Esophagus muscularis mucosa (tissue), 4 donors: ENCODE measurements around the gene SLC25A30. TPM values are rescaled to one million over a fixed set of nuclear protein-coding genes. Genes with fewer than 3 reads are reported as not detected.

ENCODE experiments used
- DNase-seq: peaks from one replicate; pipeline ENCODE4 v3.0.0-alpha.2; 2017; ENCODE audit errors: extremely low spot score
- H3K27ac ChIP-seq, 4 donors: fragments of 200-600 bp; sonication (generic); replicated peaks in 1 of 4; 1 replicate in 3 of 4; 2 replicates in 1 of 4; pipeline ENCODE4 v1.5.1; 2016 to 2019; ENCODE audit warnings: mild to moderate bottlenecking in 1 of 4
- H3K27me3 ChIP-seq, 4 donors: fragments of 200-600 bp; sonication (generic); one replicate each; pipeline versions ENCODE4 v1.5.1 to v1.6.0; 2016 to 2019
- H3K36me3 ChIP-seq, 4 donors: fragments of 200-600 bp; sonication (generic); one replicate each; pipeline ENCODE4 v1.5.1; 2016 to 2019
- H3K4me1 ChIP-seq, 4 donors: fragments of 200-600 bp; sonication (generic); one replicate each; pipeline ENCODE4 v1.5.1; 2016 to 2019
- H3K4me3 ChIP-seq, 4 donors: fragments of 200-600 bp; sonication (generic); 1 replicate in 2 of 4; 2 replicates in 2 of 4; pipeline ENCODE4 v1.5.1; 2016 to 2019; ENCODE audit warnings: mild to moderate bottlenecking in 4 of 4, moderate library complexity in 1 of 4
- H3K9me3 ChIP-seq, 4 donors: fragments of 200-600 bp; sonication (generic); 1 replicate in 3 of 4; 2 replicates in 1 of 4; pipeline ENCODE4 v1.5.1; 2016 to 2019
- CTCF ChIP-seq, 3 experiments: fragments of 200-600 bp in 2 of 3; fragments of 450-650 bp in 1 of 3; sonication (generic) in 2 of 3; IDR thresholded peaks; one replicate each; pipeline ENCODE4 v1.5.1; 2017 to 2019; ENCODE audit warnings: antibody characterized with exemption in 3 of 3, mild to moderate bottlenecking in 2 of 3, moderate library complexity in 1 of 3
- EP300 ChIP-seq: sonication (generic); formaldehyde crosslinking; IDR thresholded peaks from one replicate; pipeline ENCODE4 v1.6.1; 2017; ENCODE audit warnings: antibody characterized with exemption
- POLR2A ChIP-seq: fragments of 450-650 bp; IDR thresholded peaks from one replicate; pipeline ENCODE4 v1.6.1; 2017; ENCODE audit warnings: antibody characterized with exemption, moderate library complexity, mild to moderate bottlenecking, low read depth
- POLR2AphosphoS5 ChIP-seq, 2 donors: sonication (generic); formaldehyde crosslinking; IDR thresholded peaks; one replicate each; pipeline ENCODE4 v1.6.1; 2017; ENCODE audit warnings: antibody characterized with exemption in 2 of 2
- WGBS: methylation state at CpG from one replicate; pipeline ENCODE4 v1.1.5; 2018; 5-methylcytosine and 5-hydroxymethylcytosine counted together
- intact Hi-C: fragments of 100-400 bp; cut with DNase I; formaldehyde crosslinking; loops from one replicate; pipeline ENCODE4 v1.15.1; 2023
- total RNA-seq, 4 donors: library from RNA; depleted of rRNA; stranded (reverse); fragments of >200 nt; gene quantifications; one replicate each; pipeline versions ENCODE4 v1.1.0 to v1.2.1, GENCODE V29; 2016

Gene SLC25A30
- total RNA-seq, 4 donors from 2014 or later, result 8.8 to 13.4 (median 10.3) TPM

- Histone ChIP-seq H3K4me3 (no peak overlapping the region), H3K27ac (no peak overlapping the region), H3K27me3 (no peaks in the 10 kb centered on the region), H3K36me3 (peaks cover 36 to 88% (median 64%) of the 10 kb centered on the region in 4 donors), H3K4me1 (peaks cover 8 to 16% (median 9%) of the 10 kb centered on the region in 4 donors), H3K9me3 (no peaks in the 10 kb centered on the region)
- 100% methylated on average over 1 of the region's 1 CpG for WGBS
- intact Hi-C loops, result no loop called here
- DNase-seq, result no peak
- TF ChIP-seq POLR2AphosphoS5 (IDR thresholded peaks at IDR 0.05) (no peak), POLR2A (no peak), CTCF (IDR thresholded peaks at IDR 0.05) (no peak), EP300 (no peak)
Observed at GRCh38 chr13:45401314-45401713, 16.9 kb downstream of the SLC25A30 start.

GRCh38 chr13:45398877-45399276, 19.3 kb downstream of the SLC25A30 start:
- intact Hi-C loops, result no loop called here

GRCh38 chr13:45396533-45397095, 21.6 kb downstream of the SLC25A30 start:
- intact Hi-C loops, result no loop called here
- no peak for DNase-seq
- H3K27ac ChIP-seq, result peak overlapping the region in 3 of 4 donors; percentile 17 to 40 (median 20)

More at GRCh38 chr13:45398877-45399276, 19.3 kb downstream of the SLC25A30 start:
- no peak for DNase-seq
- Histone ChIP-seq H3K9me3 (no peaks in the 10 kb centered on the region), H3K27ac (no peak overlapping the region), H3K4me3 (no peak overlapping the region), H3K27me3 (no peaks in the 10 kb centered on the region), H3K4me1 (peaks cover 10 to 24% (median 20%) of the 10 kb centered on the region in 4 donors), H3K36me3 (peaks cover 28 to 72% (median 55%) of the 10 kb centered on the region in 4 donors)
- no peak for TF ChIP-seq EP300
- TF ChIP-seq POLR2AphosphoS5 (IDR thresholded peaks at IDR 0.05), result no peak
- no peak for TF ChIP-seq CTCF (IDR thresholded peaks at IDR 0.05)
- no peak for TF ChIP-seq POLR2A
- WGBS, result 85% methylated on average over 4 of the region's 4 CpGs

GRCh38 chr13:45393941-45394570, 24.1 kb downstream of the SLC25A30 start:
- TF ChIP-seq POLR2AphosphoS5 (IDR thresholded peaks at IDR 0.05) (no peak), CTCF (IDR thresholded peaks at IDR 0.05) (peak; percentile 29 to 63 (median 40)), POLR2A (no peak)
- no peaks in the 10 kb centered on the region for H3K9me3 ChIP-seq
- whole genome bisulfite sequencing, result 30% methylated on average over 4 of the region's 4 CpGs
- intact Hi-C loops, result no loop called here
- no peak overlapping the region for H3K4me3 ChIP-seq
- no peak for DNase-seq
- no peak overlapping the region for H3K27ac ChIP-seq
- H3K27me3 ChIP-seq, result no peaks in the 10 kb centered on the region
- peaks cover 10 to 26% (median 20%) of the 10 kb centered on the region in 4 donors for H3K4me1 ChIP-seq
- H3K36me3 ChIP-seq, result peaks cover 11 to 58% (median 35%) of the 10 kb centered on the region in 4 donors

More at GRCh38 chr13:45396533-45397095, 21.6 kb downstream of the SLC25A30 start:
- H3K36me3 ChIP-seq, result peaks cover 28 to 68% (median 49%) of the 10 kb centered on the region in 4 donors
- TF ChIP-seq EP300 (no peak), POLR2A (no peak), POLR2AphosphoS5 (IDR thresholded peaks at IDR 0.05) (peak in 1 of 2 donors; percentile 18)
- no peaks in the 10 kb centered on the region for H3K9me3 ChIP-seq
- H3K4me1 ChIP-seq, result peaks cover 10 to 27% (median 22%) of the 10 kb centered on the region in 4 donors
- WGBS, result 59% methylated on average over 9 of the region's 9 CpGs
- H3K4me3 ChIP-seq, result no peak overlapping the region
- no peaks in the 10 kb centered on the region for H3K27me3 ChIP-seq

- WGBS, result 59% methylated on average over 5 of the region's 5 CpGs
- TF ChIP-seq CTCF (IDR thresholded peaks at IDR 0.05), result no peak
- TF ChIP-seq POLR2A, result no peak
- TF ChIP-seq POLR2AphosphoS5 (IDR thresholded peaks at IDR 0.05), result no peak
- no peak for TF ChIP-seq EP300
- intact Hi-C loops, result no loop called here
- H3K4me3 ChIP-seq, result no peak overlapping the region
- H3K27ac ChIP-seq, result no peak overlapping the region
- no peaks in the 10 kb centered on the region for H3K27me3 ChIP-seq
- no peaks in the 10 kb centered on the region for H3K9me3 ChIP-seq
- H3K4me1 ChIP-seq, result peaks cover 10 to 28% (median 22%) of the 10 kb centered on the region in 4 donors
- peaks cover 4 to 46% (median 24%) of the 10 kb centered on the region in 4 donors for H3K36me3 ChIP-seq
- no peak for DNase-seq
Observed at GRCh38 chr13:45392811-45393210, 25.4 kb downstream of the SLC25A30 start.
